Hepatocyte (in vitro differentiated cells): ENCODE measurements around the gene CCBE1.

ENCODE experiments used
- EZH2phosphoT487 ChIP-seq: fragments of 200-600 bp; sonication (generic); IDR thresholded peaks from one replicate; pipeline ENCODE4 v1.6.1; 2018; ENCODE audit warnings: antibody characterized with exemption, mild to moderate bottlenecking, low read depth, moderate library complexity; ENCODE audit not compliant: unreplicated experiment, severe bottlenecking
- TF ChIP-seq, protein P1 (sequence below): fragments of 200-600 bp; sonication (generic); IDR thresholded peaks from 2 replicates; pipeline ENCODE4 v1.5.1; 2016; ENCODE audit warnings: antibody characterized with exemption, mild to moderate bottlenecking; ENCODE audit not compliant: poor library complexity

DNA sequence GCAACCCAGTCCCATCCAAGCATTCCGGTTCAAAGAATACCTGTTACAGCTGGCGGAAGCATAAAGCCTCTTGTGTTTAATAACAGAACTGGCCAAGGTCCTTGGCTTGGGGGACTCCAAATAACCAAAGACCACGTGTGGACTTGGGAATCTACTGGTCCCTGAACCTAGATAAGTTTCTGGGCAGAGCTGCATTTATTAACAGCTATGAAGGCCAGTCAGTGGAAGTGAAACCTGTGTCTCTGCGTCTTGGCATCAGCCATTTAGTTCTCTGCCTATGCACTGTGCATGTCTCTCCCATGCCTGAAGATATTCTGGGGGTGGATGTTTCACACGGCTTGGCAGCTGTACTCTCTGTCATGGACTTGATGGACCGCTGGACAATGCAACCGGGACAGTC, 137.7 kb downstream of the CCBE1 start:
- no peak for TF ChIP-seq EZH2phosphoT487
- TF ChIP-seq, protein P1, sequence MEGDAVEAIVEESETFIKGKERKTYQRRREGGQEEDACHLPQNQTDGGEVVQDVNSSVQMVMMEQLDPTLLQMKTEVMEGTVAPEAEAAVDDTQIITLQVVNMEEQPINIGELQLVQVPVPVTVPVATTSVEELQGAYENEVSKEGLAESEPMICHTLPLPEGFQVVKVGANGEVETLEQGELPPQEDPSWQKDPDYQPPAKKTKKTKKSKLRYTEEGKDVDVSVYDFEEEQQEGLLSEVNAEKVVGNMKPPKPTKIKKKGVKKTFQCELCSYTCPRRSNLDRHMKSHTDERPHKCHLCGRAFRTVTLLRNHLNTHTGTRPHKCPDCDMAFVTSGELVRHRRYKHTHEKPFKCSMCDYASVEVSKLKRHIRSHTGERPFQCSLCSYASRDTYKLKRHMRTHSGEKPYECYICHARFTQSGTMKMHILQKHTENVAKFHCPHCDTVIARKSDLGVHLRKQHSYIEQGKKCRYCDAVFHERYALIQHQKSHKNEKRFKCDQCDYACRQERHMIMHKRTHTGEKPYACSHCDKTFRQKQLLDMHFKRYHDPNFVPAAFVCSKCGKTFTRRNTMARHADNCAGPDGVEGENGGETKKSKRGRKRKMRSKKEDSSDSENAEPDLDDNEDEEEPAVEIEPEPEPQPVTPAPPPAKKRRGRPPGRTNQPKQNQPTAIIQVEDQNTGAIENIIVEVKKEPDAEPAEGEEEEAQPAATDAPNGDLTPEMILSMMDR = no peak
